ENCODE measurements around the gene CBLL1. TPM values are rescaled to one million over a fixed set of nuclear protein-coding genes. Genes with fewer than 3 reads are reported as not detected.
A peak's percentile ranks its signal among the peaks of the same experiment; 100 is the strongest.

The CBLL1 gene
- total RNA-seq, 4 donors from 2014 or later = 17.7 to 26.1 (median 24.6) TPM

DNA sequence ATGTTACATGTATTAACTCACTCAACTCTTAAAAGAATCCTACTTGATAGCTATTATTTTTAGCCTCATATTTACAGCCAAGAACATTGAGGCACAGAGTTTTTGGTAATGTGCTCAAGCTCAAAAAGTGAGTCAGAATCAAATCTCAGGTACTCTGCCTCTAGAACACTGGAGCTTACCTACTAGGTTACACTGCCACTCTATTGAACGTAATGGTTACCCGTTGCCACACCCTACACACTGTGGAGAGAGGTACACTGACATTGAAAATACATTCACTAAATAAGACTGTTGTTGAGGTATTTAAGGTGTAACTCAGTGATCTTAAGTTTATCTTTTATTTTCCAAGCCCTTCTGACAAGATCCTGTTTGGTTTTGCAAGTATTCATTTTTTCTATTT, 41.2 kb downstream of the CBLL1 start:
- H3K4me3 ChIP-seq = no peak overlapping the region
- TF ChIP-seq, protein P1, sequence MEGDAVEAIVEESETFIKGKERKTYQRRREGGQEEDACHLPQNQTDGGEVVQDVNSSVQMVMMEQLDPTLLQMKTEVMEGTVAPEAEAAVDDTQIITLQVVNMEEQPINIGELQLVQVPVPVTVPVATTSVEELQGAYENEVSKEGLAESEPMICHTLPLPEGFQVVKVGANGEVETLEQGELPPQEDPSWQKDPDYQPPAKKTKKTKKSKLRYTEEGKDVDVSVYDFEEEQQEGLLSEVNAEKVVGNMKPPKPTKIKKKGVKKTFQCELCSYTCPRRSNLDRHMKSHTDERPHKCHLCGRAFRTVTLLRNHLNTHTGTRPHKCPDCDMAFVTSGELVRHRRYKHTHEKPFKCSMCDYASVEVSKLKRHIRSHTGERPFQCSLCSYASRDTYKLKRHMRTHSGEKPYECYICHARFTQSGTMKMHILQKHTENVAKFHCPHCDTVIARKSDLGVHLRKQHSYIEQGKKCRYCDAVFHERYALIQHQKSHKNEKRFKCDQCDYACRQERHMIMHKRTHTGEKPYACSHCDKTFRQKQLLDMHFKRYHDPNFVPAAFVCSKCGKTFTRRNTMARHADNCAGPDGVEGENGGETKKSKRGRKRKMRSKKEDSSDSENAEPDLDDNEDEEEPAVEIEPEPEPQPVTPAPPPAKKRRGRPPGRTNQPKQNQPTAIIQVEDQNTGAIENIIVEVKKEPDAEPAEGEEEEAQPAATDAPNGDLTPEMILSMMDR (IDR thresholded peaks at IDR 0.05) = no peak
- no peak for TF ChIP-seq POLR2A (IDR thresholded peaks at IDR 0.05)
- H3K27ac ChIP-seq = peak overlapping the region in 2 of 4 donors; percentile 47 to 61

GRCh38 chr7:107785926-107786325, 42.0 kb downstream of the CBLL1 start:
- H3K27me3 ChIP-seq = no peaks in the 10 kb centered on the region
- H3K4me3 ChIP-seq = no peak overlapping the region
- no peak for TF ChIP-seq POLR2A (IDR thresholded peaks at IDR 0.05)
- peak in 1 of 3 donors; percentile 59 for DNase-seq
- peak overlapping the region in 2 of 4 donors; percentile 13 to 61 for H3K27ac ChIP-seq
- H3K9me3 ChIP-seq = no peaks in the 10 kb centered on the region
- no peaks in the 10 kb centered on the region for H3K36me3 ChIP-seq
- peaks cover 0 to 9% (median 0%) of the 10 kb centered on the region in 4 donors for H3K4me1 ChIP-seq

More for the DNA sequence above, 41.2 kb downstream of the CBLL1 start:
- Histone ChIP-seq H3K27me3 (no peaks in the 10 kb centered on the region), H3K9me3 (no peaks in the 10 kb centered on the region), H3K36me3 (no peaks in the 10 kb centered on the region), H3K4me1 (peaks cover 0 to 9% (median 0%) of the 10 kb centered on the region in 4 donors)
- DNase-seq = no peak

DNA sequence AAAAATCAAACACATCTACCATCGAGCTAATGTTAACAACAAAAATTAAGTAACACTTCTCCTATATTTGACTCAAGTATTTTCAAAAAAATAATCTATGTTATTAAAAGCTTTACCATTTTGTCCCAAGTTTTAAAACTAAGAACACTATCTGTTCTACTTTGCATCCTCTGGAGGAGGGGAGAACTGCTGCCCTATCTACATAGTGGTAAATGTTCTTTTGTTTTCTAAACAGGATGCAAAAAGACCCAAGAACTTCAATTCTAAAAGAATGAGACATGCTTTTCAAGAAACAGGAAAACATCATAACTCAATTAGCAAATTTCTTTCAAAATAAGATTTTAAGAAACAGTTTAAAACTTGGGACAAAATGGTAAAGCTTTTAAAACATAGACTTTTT, 44.3 kb downstream of the CBLL1 start:
- no peaks in the 10 kb centered on the region for H3K9me3 ChIP-seq
- H3K4me3 ChIP-seq = no peak overlapping the region
- peaks cover 0 to 9% (median 0%) of the 10 kb centered on the region in 4 donors for H3K4me1 ChIP-seq
- H3K27me3 ChIP-seq = no peaks in the 10 kb centered on the region
- no peak for DNase-seq
- H3K27ac ChIP-seq = no peak overlapping the region
- TF ChIP-seq, protein P1 (IDR thresholded peaks at IDR 0.05) = no peak
- no peak for TF ChIP-seq POLR2A (IDR thresholded peaks at IDR 0.05)
- no peaks in the 10 kb centered on the region for H3K36me3 ChIP-seq

DNA sequence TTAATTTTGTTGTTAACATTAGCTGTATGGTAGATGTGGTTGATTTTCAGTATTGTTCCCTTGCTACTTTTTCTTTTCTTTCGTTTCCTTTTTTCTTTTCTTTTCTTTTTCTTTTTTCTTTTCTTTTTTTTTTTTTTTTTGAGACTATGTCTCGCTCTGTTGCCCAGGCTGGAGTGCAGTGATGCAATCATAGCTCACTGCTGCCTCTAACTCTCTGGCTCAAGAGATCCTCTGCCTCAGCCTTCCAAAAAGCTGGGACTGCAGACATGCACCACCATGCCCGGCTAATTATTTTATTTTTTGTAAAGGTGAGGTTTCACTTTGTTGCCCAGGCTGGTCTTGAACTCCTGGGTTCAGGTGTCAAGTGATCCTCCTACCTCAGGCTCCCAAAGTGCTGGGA, 44.7 kb downstream of the CBLL1 start:
- Histone ChIP-seq H3K27ac (no peak overlapping the region), H3K36me3 (no peaks in the 10 kb centered on the region), H3K4me1 (peaks cover 0 to 9% (median 0%) of the 10 kb centered on the region in 4 donors), H3K9me3 (no peaks in the 10 kb centered on the region), H3K4me3 (no peak overlapping the region), H3K27me3 (no peaks in the 10 kb centered on the region)
- DNase-seq = no peak
- no peak for TF ChIP-seq POLR2A (IDR thresholded peaks at IDR 0.05)
- TF ChIP-seq, protein P1 (IDR thresholded peaks at IDR 0.05) = no peak

GRCh38 chr7:107789647-107790046, 45.7 kb downstream of the CBLL1 start:
- no peaks in the 10 kb centered on the region for H3K36me3 ChIP-seq
- H3K27ac ChIP-seq = no peak overlapping the region
- no peak for DNase-seq
- peaks cover 0 to 9% (median 0%) of the 10 kb centered on the region in 4 donors for H3K4me1 ChIP-seq
- H3K4me3 ChIP-seq = no peak overlapping the region
- TF ChIP-seq, protein P1 (IDR thresholded peaks at IDR 0.05) = no peak
- TF ChIP-seq POLR2A (IDR thresholded peaks at IDR 0.05) = no peak
- no peaks in the 10 kb centered on the region for H3K9me3 ChIP-seq
- no peaks in the 10 kb centered on the region for H3K27me3 ChIP-seq

GRCh38 chr7:107792364-107792763, 48.4 kb downstream of the CBLL1 start:
- Histone ChIP-seq H3K9me3 (no peaks in the 10 kb centered on the region), H3K4me3 (no peak overlapping the region), H3K36me3 (no peaks in the 10 kb centered on the region), H3K27me3 (no peaks in the 10 kb centered on the region), H3K4me1 (no peaks in the 10 kb centered on the region), H3K27ac (no peak overlapping the region)
- no peak for TF ChIP-seq POLR2A (IDR thresholded peaks at IDR 0.05)
- TF ChIP-seq, protein P1 (IDR thresholded peaks at IDR 0.05) = no peak
- DNase-seq = no peak

All from Peyer's patch (tissue), 4 donors.